Peyer's patch (tissue), 4 donors: Measurements from ENCODE around the gene GRN. TPM values are rescaled to one million over a fixed set of nuclear protein-coding genes. Genes with fewer than 3 reads are reported as not detected.
"Not testable (repeated sequence)": the region's sequence is repeated elsewhere in the genome, so short reads cannot be mapped to it uniquely, and the experiment has no call there.

Source experiments
- DNase-seq, 3 donors: peaks; one replicate each; pipeline ENCODE4 v3.0.0-alpha.2; 2017 to 2019
- H3K27ac ChIP-seq, 4 donors: fragments of 200-600 bp; sonication (generic); one replicate each; pipeline ENCODE4 v1.5.1; 2016 to 2019
- H3K27me3 ChIP-seq, 2 donors: fragments of 200-600 bp; sonication (generic); one replicate each; pipeline ENCODE4 v1.5.1; 2019
- H3K36me3 ChIP-seq, 3 donors: fragments of 200-600 bp; sonication (generic); one replicate each; pipeline ENCODE4 v1.5.1; 2016 to 2019
- H3K4me1 ChIP-seq, 4 donors: fragments of 200-600 bp; sonication (generic); one replicate each; pipeline ENCODE4 v1.5.1; 2016 to 2019
- H3K4me3 ChIP-seq, 4 donors: fragments of 200-600 bp; sonication (generic); 1 replicate in 3 of 4; 2 replicates in 1 of 4; pipeline ENCODE4 v1.5.1; 2016 to 2019; ENCODE audit warnings: mild to moderate bottlenecking in 1 of 4
- H3K9me3 ChIP-seq, 4 donors: fragments of 200-600 bp; sonication (generic); one replicate each; pipeline ENCODE4 v1.5.1; 2016 to 2019; ENCODE audit warnings: mild to moderate bottlenecking in 1 of 4
- POLR2A ChIP-seq, 2 donors: fragments of 450-650 bp; IDR thresholded peaks; one replicate each; pipeline ENCODE4 v1.5.1; 2017; ENCODE audit warnings: antibody characterized with exemption in 2 of 2, mild to moderate bottlenecking in 2 of 2, moderate library complexity in 2 of 2
- total RNA-seq, 4 donors: library from RNA; depleted of rRNA; stranded (reverse); fragments of >200 nt; gene quantifications; one replicate each; pipeline ENCODE4 v1.1.0, GENCODE V29; 2016
- TF ChIP-seq, protein P1 (sequence below), 6 experiments: fragments of 450-650 bp in 4 of 6; fragments of 200-600 bp in 2 of 6; sonication (generic) in 1 of 6; IDR thresholded peaks; one replicate each; pipeline ENCODE4 v1.5.1; 2017 to 2019; ENCODE audit warnings: antibody characterized with exemption in 6 of 6, mild to moderate bottlenecking in 3 of 6, moderate library complexity in 1 of 6

Gene GRN
- total RNA-seq, 4 donors from 2014 or later, result 145 to 678 (median 492) TPM

DNA sequence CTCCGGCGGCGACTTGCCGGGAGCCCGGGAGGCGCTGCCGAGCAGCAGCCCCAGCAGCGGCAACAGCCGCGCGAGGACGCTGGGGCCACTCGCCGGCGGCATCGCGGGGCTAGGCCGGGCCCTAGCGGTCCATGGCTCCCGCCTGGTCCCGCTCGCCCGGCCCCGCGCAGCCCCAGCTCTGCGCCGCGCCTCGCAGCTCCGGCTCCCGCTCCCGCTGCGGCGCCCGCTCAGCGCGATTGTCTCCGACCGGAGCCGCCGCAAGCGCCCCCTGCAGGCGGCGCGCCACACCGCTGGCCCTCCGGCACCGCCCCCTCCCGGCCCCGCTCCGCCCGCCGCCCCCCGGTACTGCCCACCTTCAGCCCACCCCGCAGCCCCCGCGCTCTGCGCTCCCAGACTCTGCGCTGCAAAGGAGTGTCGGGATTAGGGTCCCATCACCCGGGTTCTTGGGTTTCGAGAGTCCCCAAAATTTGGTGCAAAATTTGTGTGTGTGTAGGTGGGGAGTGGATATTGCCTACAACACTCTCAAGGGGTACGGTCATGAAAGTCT lies 18.6 kb downstream of the GRN start, which contains the start of gene FAM171A2:
Gene FAM171A2 (minus strand): TSS at position 241 of the 547 bp plus-strand sequence. CDS start 139 bp downstream, at position 102.
- peak in 2 of 3 donors; percentile 32 to 73 for DNase-seq
- Histone ChIP-seq H3K36me3 (no peaks in the 10 kb centered on the region), H3K4me1 (peaks cover 0 to 12% (median 10%) of the 10 kb centered on the region in 4 donors), H3K27ac (peak within 1 kb of the TSS in 1 of 4 donors; percentile 49), H3K27me3 (peaks cover 0 to 12% of the 10 kb centered on the region in 2 donors), H3K9me3 (no peaks in the 10 kb centered on the region), H3K4me3 (peak within 1 kb of the TSS; percentile 50 to 67 (median 64))
- TF ChIP-seq, protein P1, sequence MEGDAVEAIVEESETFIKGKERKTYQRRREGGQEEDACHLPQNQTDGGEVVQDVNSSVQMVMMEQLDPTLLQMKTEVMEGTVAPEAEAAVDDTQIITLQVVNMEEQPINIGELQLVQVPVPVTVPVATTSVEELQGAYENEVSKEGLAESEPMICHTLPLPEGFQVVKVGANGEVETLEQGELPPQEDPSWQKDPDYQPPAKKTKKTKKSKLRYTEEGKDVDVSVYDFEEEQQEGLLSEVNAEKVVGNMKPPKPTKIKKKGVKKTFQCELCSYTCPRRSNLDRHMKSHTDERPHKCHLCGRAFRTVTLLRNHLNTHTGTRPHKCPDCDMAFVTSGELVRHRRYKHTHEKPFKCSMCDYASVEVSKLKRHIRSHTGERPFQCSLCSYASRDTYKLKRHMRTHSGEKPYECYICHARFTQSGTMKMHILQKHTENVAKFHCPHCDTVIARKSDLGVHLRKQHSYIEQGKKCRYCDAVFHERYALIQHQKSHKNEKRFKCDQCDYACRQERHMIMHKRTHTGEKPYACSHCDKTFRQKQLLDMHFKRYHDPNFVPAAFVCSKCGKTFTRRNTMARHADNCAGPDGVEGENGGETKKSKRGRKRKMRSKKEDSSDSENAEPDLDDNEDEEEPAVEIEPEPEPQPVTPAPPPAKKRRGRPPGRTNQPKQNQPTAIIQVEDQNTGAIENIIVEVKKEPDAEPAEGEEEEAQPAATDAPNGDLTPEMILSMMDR (IDR thresholded peaks at IDR 0.05), result peak; percentile 51 to 93 (median 62)
- TF ChIP-seq POLR2A (IDR thresholded peaks at IDR 0.05), result no peak

- not testable (repeated sequence) for DNase-seq
- Histone ChIP-seq H3K4me1 (peaks cover 0 to 12% (median 10%) of the 10 kb centered on the region in 4 donors), H3K27me3 (peaks cover 0 to 12% of the 10 kb centered on the region in 2 donors)
Observed at GRCh38 chr17:44365051-44365450, 19.9 kb downstream of the GRN start.

GRCh38 chr17:44367231-44367979 lies 22.3 kb downstream of the GRN start:
- Histone ChIP-seq H3K27ac (no peak overlapping the region), H3K4me3 (no peak overlapping the region), H3K4me1 (peaks cover 0 to 12% (median 10%) of the 10 kb centered on the region in 4 donors), H3K9me3 (no peaks in the 10 kb centered on the region), H3K27me3 (peaks cover 0 to 11% of the 10 kb centered on the region in 2 donors), H3K36me3 (no peaks in the 10 kb centered on the region)
- TF ChIP-seq, protein P1 (IDR thresholded peaks at IDR 0.05), result no peak
- TF ChIP-seq POLR2A (IDR thresholded peaks at IDR 0.05), result no peak
- DNase-seq, result no peak

More at GRCh38 chr17:44365051-44365450, 19.9 kb downstream of the GRN start:
- not testable (repeated sequence) for H3K27ac ChIP-seq, H3K4me3 ChIP-seq, H3K9me3 ChIP-seq, H3K36me3 ChIP-seq

DNA sequence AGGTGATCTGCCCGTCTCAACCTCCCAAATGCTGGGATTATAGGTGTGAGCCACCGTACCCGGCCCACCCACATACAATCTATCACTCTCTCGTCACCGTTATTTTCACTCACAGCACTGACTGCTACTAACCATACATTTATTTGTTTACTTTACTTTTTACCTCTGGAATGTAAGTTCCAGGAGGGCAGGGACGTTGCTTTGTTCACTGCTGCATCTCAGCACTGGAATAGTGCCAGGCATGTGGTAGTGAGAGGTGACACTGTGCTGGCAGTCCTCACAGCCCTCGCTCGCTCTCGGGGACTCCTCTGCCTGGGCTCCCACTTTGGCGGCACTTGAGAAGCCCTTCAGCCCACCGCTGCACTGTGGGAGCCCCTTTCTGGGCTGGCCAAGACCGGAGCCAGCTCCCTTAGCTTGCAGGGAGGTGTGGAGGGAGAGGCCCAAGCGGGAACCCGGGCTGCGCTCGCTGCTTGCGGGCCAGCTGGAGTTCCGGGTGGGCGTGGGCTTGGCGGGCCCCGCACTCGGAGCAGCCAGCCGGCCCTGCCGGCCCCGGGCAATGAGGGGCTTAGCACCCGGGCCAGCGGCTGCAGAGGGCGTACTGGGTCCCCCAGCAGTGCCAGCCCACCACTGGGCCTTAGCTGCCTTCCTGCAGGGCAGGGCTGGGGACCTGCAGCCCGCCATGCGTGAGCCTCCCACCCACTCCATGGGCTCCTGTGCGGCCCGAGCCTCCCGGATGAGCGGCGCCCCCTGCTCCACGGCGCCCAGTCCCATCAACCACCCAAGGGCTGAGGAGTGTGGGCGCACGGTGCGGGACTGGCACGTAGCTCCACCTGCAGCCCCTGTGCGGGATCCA lies 23.5 kb downstream of the GRN start:
- DNase-seq, H3K36me3 ChIP-seq, H3K27me3 ChIP-seq, H3K4me1 ChIP-seq, H3K9me3 ChIP-seq, H3K27ac ChIP-seq, H3K4me3 ChIP-seq: not testable (repeated sequence)

DNA sequence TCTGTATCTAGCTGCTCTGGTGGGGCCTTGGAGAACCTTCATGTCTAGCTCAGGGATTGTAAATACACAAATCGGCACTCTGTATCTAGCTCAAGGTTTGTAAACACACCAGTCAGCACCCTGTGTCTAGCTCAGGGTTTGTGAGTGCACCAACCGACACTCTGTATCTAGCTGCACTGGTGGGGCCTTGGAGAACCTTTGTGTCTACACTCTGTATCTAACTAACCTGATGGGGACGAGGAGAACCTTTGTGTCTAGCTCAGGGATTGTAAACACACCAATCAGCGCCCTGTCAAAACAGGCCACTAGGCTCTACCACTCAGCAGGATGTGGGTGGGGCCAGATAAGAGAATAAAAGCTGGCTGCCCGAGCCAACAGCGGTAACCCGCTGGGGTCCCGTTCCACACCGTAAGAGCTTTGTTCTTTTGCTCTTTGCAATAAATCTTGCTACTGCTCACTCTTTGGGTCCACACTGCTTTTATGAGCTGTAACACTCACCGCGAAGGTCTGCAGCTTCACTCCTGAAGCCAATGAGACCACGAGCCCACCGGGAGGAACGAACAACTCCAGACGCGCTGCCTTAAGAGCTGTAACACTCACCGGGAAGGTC lies 24.4 kb downstream of the GRN start:
- not testable (repeated sequence) for H3K4me1 ChIP-seq, H3K4me3 ChIP-seq, H3K9me3 ChIP-seq, H3K27ac ChIP-seq, H3K27me3 ChIP-seq, H3K36me3 ChIP-seq, DNase-seq

GRCh38 chr17:44372036-44372435 lies 26.9 kb downstream of the GRN start:
- no peak overlapping the region for H3K27ac ChIP-seq
- no peaks in the 10 kb centered on the region for H3K9me3 ChIP-seq
- TF ChIP-seq, protein P1 (IDR thresholded peaks at IDR 0.05), result no peak
- no peak for TF ChIP-seq POLR2A (IDR thresholded peaks at IDR 0.05)
- H3K36me3 ChIP-seq, result no peaks in the 10 kb centered on the region
- H3K27me3 ChIP-seq, result no peaks in the 10 kb centered on the region
- no peak overlapping the region for H3K4me3 ChIP-seq
- DNase-seq, result no peak
- peaks cover 0 to 4% (median 0%) of the 10 kb centered on the region in 4 donors for H3K4me1 ChIP-seq
